GM12874 (cell line): ENCODE data around the gene SNAP29.

ENCODE experiments used
- TF ChIP-seq, protein P1 (sequence below): IDR thresholded peaks from 2 replicates; pipeline ENCODE4 v1.5.1; 2011; ENCODE audit warnings: low read depth, mild to moderate bottlenecking, control low read depth, low read length, moderate library complexity; ENCODE audit not compliant: insufficient read depth

The SNAP29 gene

DNA sequence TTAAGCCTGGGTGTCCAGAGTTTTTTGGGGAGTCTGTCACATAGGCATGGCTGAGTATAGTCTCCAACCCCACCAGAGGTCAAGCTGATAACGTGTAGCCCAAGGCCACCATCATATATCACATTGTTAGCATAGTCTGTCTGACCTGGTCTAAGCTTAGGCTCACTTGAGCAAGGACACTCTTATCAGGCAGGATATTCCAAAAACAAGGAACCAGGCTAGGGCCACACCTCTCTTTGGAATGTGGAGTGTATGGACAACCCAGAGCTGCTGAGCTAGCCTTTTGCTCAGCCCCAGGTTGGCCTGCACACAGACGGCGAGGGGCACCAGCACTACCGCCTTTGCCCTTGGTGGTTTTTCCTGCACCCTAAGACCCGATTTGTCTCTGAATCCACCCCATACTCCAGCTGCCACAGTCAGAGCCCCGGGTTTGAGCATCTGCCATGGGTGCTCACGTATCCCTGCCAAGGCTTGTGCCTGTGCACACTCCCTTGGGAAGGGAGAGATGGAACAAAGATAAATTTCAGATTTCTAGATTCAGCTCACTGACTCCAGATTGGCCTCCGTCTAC, 7.2 kb downstream of the SNAP29 start:
- TF ChIP-seq, protein P1, sequence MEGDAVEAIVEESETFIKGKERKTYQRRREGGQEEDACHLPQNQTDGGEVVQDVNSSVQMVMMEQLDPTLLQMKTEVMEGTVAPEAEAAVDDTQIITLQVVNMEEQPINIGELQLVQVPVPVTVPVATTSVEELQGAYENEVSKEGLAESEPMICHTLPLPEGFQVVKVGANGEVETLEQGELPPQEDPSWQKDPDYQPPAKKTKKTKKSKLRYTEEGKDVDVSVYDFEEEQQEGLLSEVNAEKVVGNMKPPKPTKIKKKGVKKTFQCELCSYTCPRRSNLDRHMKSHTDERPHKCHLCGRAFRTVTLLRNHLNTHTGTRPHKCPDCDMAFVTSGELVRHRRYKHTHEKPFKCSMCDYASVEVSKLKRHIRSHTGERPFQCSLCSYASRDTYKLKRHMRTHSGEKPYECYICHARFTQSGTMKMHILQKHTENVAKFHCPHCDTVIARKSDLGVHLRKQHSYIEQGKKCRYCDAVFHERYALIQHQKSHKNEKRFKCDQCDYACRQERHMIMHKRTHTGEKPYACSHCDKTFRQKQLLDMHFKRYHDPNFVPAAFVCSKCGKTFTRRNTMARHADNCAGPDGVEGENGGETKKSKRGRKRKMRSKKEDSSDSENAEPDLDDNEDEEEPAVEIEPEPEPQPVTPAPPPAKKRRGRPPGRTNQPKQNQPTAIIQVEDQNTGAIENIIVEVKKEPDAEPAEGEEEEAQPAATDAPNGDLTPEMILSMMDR, result no peak

GRCh38 chr22:20866736-20867135, 7.9 kb downstream of the SNAP29 start:
- TF ChIP-seq, protein P1, result no peak

DNA sequence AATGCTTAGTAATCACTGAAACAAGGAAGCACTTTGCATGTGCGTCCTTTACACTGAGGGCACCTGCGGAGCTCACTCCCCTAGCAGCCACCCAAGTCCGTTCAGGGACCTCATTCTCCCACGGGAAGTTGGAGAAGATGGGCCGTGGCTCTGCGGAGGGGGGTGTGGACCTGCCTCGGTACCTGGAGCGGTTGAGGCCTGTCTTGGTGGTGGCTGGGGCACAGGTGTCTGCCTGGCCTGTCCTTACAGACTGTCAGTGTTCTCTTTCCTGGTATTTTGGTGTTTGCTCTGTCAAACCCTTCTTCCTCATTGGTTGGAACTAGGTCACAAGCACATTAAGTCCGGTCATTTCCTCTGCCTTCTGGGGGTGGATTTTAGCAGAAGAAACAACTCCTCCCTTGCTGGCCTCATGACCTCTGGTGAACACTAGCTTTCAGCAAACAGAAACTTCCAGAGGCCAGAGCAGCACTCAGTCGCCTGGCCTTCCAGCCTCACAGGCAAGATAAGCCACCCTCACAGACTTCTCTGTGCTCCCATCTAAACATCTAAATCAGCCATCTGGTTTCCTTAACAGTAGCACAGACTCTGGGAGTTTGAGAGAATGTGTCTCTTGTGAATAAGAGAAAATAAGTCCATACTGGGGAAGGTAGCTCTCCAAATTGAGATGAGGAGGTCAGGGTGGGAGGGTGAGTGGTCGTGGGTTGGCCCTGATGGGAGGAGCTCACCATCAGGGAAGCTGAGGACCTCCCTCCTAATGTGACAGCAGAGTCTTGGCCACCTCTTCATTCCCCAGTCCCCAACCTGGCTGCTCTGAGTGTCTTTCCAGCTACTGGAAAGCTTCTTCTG, 8.6 kb downstream of the SNAP29 start:
- TF ChIP-seq, protein P1, result no peak

GRCh38 chr22:20868025-20868962, 9.5 kb downstream of the SNAP29 start:
- TF ChIP-seq, protein P1, result no peak

DNA sequence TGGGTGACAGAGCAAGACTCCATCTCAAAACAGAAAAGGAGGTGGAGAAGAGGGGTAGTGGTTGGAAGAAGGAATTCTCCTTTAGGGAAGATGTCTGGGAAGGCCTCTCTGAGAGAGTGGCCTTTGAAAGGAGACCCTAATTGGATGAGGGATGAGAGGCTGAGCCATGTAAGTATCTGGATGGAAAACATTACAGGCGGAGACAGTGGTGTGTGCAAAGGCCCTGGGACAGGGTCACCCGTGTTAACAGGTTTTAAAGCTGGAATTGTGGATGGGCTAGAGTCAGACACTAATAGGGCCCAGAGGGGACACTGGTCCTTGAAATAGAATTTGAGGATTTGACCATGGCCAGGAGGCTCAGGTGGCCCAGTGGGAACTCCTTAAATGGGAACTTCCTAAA, 10.4 kb downstream of the SNAP29 start:
- TF ChIP-seq, protein P1, result no peak

DNA sequence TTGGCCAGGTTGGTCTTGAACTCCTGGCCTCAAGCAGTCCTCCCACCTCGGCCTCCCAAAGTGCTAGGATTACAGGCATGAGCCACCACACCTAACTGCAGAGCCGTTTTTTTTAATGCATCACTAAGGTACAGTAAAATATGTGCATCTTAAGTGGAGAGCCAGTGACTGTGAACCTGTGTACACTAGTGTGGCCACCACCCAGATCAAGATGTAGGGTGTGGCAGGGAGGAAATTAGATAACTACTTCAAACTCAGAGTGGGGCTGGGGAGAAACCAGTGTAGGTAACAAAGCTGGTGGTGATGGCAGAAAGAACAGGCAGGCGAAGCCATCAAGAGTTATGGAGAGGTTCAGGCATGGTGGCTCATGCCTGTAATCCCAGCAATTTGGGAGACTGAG, 14.4 kb downstream of the SNAP29 start:
- TF ChIP-seq, protein P1, result no peak

GRCh38 chr22:20875296-20875695, 16.5 kb downstream of the SNAP29 start:
- TF ChIP-seq, protein P1, result no peak
